SK-N-SH (cell line): ENCODE results near the gene PFKL. TPM values are rescaled to one million over a fixed set of nuclear protein-coding genes. Genes with fewer than 3 reads are reported as not detected.

Experiments
- CTCF ChIA-PET: fragments of 300-600, 350-600 bp; formaldehyde crosslinking; extraction: SDS; loops from one replicate; lab custom pipeline; 2021; lab: Yijun Ruan, JAX
- POLR2A ChIA-PET: fragments of 350-600 bp; sonication (Branson Sonifier 250); formaldehyde crosslinking; extraction: SDS; loops from one replicate; lab custom pipeline; 2020; ENCODE audit warnings: antibody characterized with exemption, inconsistent platforms; lab: Yijun Ruan, JAX
- DNase-seq: peaks from one replicate; pipeline ENCODE4 v3.0.0; 2012
- H2AFZ ChIP-seq: fragments of 200-600 bp; sonication (generic); 2 replicates; pipeline ENCODE4 v1.8.1; 2016; ENCODE audit warnings: antibody characterized with exemption, mild to moderate bottlenecking, low read depth
- H3F3A ChIP-seq: fragments of 200-600 bp; sonication (generic); replicated peaks from 2 replicates; pipeline ENCODE3; 2016; ENCODE audit warnings: antibody characterized with exemption, mild to moderate bottlenecking; ENCODE audit not compliant: insufficient read depth
- H3K27ac ChIP-seq, 2 experiments: fragments of 200-500 bp in 1 of 2; fragments of 200-600 bp in 1 of 2; sonication (Bioruptor generic) in 1 of 2; sonication (generic), shearing (Covaris generic) in 1 of 2; 2 replicates each; pipeline versions ENCODE4 v1.5.1 to v1.6.1; 2014 to 2016; ENCODE audit warnings: low read depth in 2 of 2, inconsistent platforms in 1 of 2, low read length in 1 of 2, mild to moderate bottlenecking in 1 of 2, mixed read lengths in 1 of 2
- H3K27me3 ChIP-seq: fragments of 200-600 bp; sonication (generic), shearing (Covaris generic); 2 replicates; pipeline ENCODE4 v1.6.1; 2016; ENCODE audit warnings: mixed run types; ENCODE audit not compliant: insufficient read depth
- H3K36me3 ChIP-seq, 2 experiments: fragments of 200-500 bp in 1 of 2; fragments of 200-600 bp in 1 of 2; sonication (Bioruptor generic) in 1 of 2; sonication (generic) in 1 of 2; replicated peaks in 1 of 2; 2 replicates each; pipeline versions ENCODE3 to v1.5.1; 2014 to 2016; ENCODE audit warnings: low read length in 1 of 2, mild to moderate bottlenecking in 1 of 2; ENCODE audit not compliant: insufficient read depth in 2 of 2, control insufficient read depth in 1 of 2
- H3K4me1 ChIP-seq, 2 experiments: fragments of 200-500 bp in 1 of 2; fragments of 200-600 bp in 1 of 2; sonication (Bioruptor generic) in 1 of 2; sonication (generic), shearing (Covaris generic) in 1 of 2; 2 replicates each; pipeline versions ENCODE4 v1.5.1 to v1.6.1; 2014 to 2016; ENCODE audit warnings: low read depth in 1 of 2, low read length in 1 of 2, mixed run types in 1 of 2; ENCODE audit not compliant: insufficient read depth in 2 of 2, control insufficient read depth in 1 of 2
- H3K4me2 ChIP-seq: fragments of 200-600 bp; sonication (generic), shearing (Covaris generic); 2 replicates; pipeline ENCODE4 v1.6.1; 2017; ENCODE audit warnings: mixed run types
- H3K4me3 ChIP-seq, 2 experiments: fragments of 200-500 bp in 1 of 2; fragments of 200-600 bp in 1 of 2; sonication (Bioruptor generic) in 1 of 2; sonication (generic), shearing (Covaris generic) in 1 of 2; 2 replicates each; pipeline versions ENCODE4 v1.5.1 to v1.8.1; 2014 to 2016; ENCODE audit warnings: low read depth in 2 of 2, inconsistent platforms in 1 of 2, low read length in 1 of 2, mild to moderate bottlenecking in 1 of 2, mixed read lengths in 1 of 2, moderate library complexity in 1 of 2
- H3K79me2 ChIP-seq: fragments of 200-600 bp; sonication (generic); 2 replicates; pipeline ENCODE4 v1.8.1; 2017; ENCODE audit warnings: mild to moderate bottlenecking; ENCODE audit not compliant: insufficient read depth
- H3K9ac ChIP-seq: fragments of 200-600 bp; sonication (generic); 2 replicates; pipeline ENCODE4 v1.6.1; 2017; ENCODE audit warnings: mixed run types
- H3K9me2 ChIP-seq: fragments of 200-600 bp; sonication (generic); 2 replicates; pipeline ENCODE4 v1.6.1; 2017; ENCODE audit warnings: mixed run types
- H3K9me3 ChIP-seq: fragments of 200-600 bp; sonication (generic); 2 replicates; pipeline ENCODE4 v1.6.1; 2017; ENCODE audit warnings: mixed run types, mild to moderate bottlenecking, moderate library complexity
- H4K20me1 ChIP-seq: fragments of 200-600 bp; sonication (generic); 2 replicates; pipeline ENCODE4 v1.6.1; 2017; ENCODE audit warnings: mild to moderate bottlenecking, mixed run types; ENCODE audit not compliant: insufficient read depth
- ELF1 ChIP-seq: IDR thresholded peaks from 2 replicates; pipeline ENCODE4 v1.4.0; 2012
- REST ChIP-seq: IDR thresholded peaks from 2 replicates; pipeline ENCODE4 v1.6.1; 2012; ENCODE audit warnings: mild to moderate bottlenecking, low read depth, low read length, moderate library complexity
- TAF1 ChIP-seq: IDR thresholded peaks from 2 replicates; pipeline ENCODE4 v1.6.1; 2012; ENCODE audit warnings: low read depth, mild to moderate bottlenecking, low read length, moderate library complexity, borderline replicate concordance
- WGBS: methylation state at CpG from one replicate; pipeline ENCODE4 v1.1.6; 2017; ENCODE audit warnings: low lambda C conversion rate; 5-methylcytosine and 5-hydroxymethylcytosine counted together
- polyA plus RNA-seq, 3 experiments: library from polyadenylated mRNA; depleted of rRNA; stranded (reverse); fragments of >200 nt; gene quantifications; 2 replicates each; pipeline ENCODE4 v1.2.3, GENCODE V29; 2012

PFKL gene
- polyA plus RNA-seq, 1 of the 3 experiments (the other 2 are of a cell fraction) = 118 TPM

DNA sequence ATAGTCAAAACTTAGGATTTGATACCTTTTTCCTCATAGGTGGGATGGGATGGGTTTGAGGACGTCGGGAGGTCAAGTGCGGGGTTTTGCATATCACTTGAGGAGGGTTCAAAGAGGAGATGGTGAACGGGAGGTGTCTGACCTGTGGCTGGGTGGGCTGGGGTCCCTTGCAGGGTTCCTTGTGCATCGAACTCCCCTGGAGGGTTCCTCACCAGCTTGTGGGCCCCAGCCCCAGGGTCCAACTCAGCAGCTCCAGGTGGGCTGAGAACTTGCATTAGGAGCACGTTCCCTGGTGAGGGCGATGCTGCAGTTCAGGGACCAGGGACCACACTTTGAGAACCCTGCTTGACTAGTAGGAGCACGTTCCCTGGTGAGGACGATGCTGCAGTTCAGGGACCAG, 76.8 kb downstream of the PFKL start:
- no peaks in the 10 kb centered on the region for H3K9me3 ChIP-seq
- POLR2A ChIA-PET = no interaction called here

More for the DNA sequence above, 76.8 kb downstream of the PFKL start:
- H4K20me1 ChIP-seq = no peaks in the 10 kb centered on the region
- H2AFZ ChIP-seq = no peak overlapping the region
- no peak for DNase-seq
- CTCF ChIA-PET = interaction anchor here (0.6 to 2.0 kb wide), 6 partner anchors 11 to 106 kb away, joined by 3 to 6 read pairs (median 4); no protein-coding TSS in a partner anchor
- 25% methylated on average over 7 of the region's 9 CpGs for WGBS
- H3K36me3 ChIP-seq = no peaks in the 10 kb centered on the region
- H3F3A ChIP-seq = no peaks in the 10 kb centered on the region
- H3K79me2 ChIP-seq = no peaks in the 10 kb centered on the region
- H3K9ac ChIP-seq = no peak overlapping the region
- no peaks in the 10 kb centered on the region for H3K9me2 ChIP-seq
- no peak overlapping the region for H3K27ac ChIP-seq
- H3K4me2 ChIP-seq = no peak overlapping the region
- peaks cover 89% of the 10 kb centered on the region for H3K27me3 ChIP-seq
- H3K4me1 ChIP-seq = no peaks in the 10 kb centered on the region; a peak in 1 of 4 replicates
- no peak overlapping the region for H3K4me3 ChIP-seq
- TF ChIP-seq TAF1 = no peak
- no peak for TF ChIP-seq REST
- no peak for TF ChIP-seq ELF1

Other genes starting within 250 kb of the PFKL start
- 6.0 and 6.9 TPM in 2 replicates for gene PWP2, start 192.7 kb upstream of the PFKL start, polyA plus RNA-seq (2012; rRNA removed)
- gene GATD3, start 166.4 kb upstream of the PFKL start, polyA plus RNA-seq (2012; rRNA removed) = 18.9 and 27.7 TPM in 2 replicates
- gene ICOSLG, start 59.1 kb upstream of the PFKL start, polyA plus RNA-seq (2012; rRNA removed) = 0.43 and 0.52 TPM in 2 replicates
- gene DNMT3L, start 38.2 kb upstream of the PFKL start, polyA plus RNA-seq (2012; rRNA removed) = not detected in 2 replicates
- not detected in 2 replicates for gene AIRE, start 14.2 kb upstream of the PFKL start, polyA plus RNA-seq (2012; rRNA removed)
- gene CFAP410, start 39.3 kb downstream of the PFKL start, polyA plus RNA-seq (2012; rRNA removed) = 18.0 and 19.2 TPM in 2 replicates
- not detected in 2 replicates for gene TRPM2, start 53.6 kb downstream of the PFKL start, polyA plus RNA-seq (2012; rRNA removed)
- 1.9 and 2.3 TPM in 2 replicates for gene LRRC3, start 155.5 kb downstream of the PFKL start, polyA plus RNA-seq (2012; rRNA removed)
- gene KRTAP10-1, start 240.1 kb downstream of the PFKL start, polyA plus RNA-seq (2012; rRNA removed) = not detected in 2 replicates